ENCODE results near the gene STAB2. TPM values are rescaled to one million over a fixed set of nuclear protein-coding genes. Genes with fewer than 3 reads are reported as not detected.

Gene STAB2
- polyA plus RNA-seq, 1 of the 3 experiments (the other 2 are of a cell fraction), result not detected

DNA sequence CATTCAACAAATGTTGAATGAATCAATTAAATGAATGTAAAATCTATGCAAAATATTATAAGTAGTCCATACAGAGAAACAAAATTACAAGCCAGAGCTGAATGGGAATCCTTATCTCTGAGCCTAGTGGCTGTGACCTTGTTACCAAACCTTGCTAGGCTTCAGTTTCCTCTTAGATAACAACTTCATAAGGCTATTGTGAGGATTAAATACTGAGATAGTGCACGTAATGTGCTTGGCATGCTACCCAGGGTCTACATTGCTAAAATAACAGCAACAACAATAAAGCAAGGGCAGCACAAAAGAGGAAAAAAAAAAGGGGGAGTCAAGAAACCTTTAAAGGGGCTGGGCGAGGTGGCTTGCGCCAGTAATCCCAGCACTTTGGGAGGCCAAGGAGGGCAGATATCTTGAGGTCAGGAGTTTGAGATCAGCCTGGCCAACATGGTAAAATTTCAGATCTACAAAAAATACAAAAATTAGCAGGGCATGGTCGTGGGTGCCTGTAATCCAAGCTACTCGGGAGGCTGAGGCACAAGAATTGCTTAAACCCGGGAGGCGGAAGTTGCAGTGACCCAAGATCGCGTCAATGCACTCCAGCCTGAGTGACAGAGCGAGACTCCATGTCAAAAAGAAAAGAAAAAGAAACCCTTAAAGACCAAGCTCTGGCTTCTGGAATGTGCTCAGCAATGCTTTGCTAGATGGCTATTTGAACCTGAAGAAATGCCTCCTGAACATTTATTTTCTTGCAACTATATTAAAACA, 14.1 kb downstream of the STAB2 start:
- Histone ChIP-seq H3K79me2 (ENCODE audit: insufficient read depth) (no peaks in the 10 kb centered on the region), H3F3A (replicated peaks; ENCODE audit: insufficient read depth) (no peaks in the 10 kb centered on the region), H3K27ac (ENCODE audit: low read depth in 2 of 2, low read length in 1 of 2) (no peak overlapping the region), H2AFZ (ENCODE audit: low read depth) (no peak overlapping the region), H3K27me3 (ENCODE audit: insufficient read depth) (no peaks in the 10 kb centered on the region; the same call in 1 of the 2 replicates), H3K9me2 (no peaks in the 10 kb centered on the region), H3K4me2 (no peak overlapping the region), H3K36me3 (replicated peaks in 1 of 2; ENCODE audit: control insufficient read depth in 1 of 2, insufficient read depth in 2 of 2, low read length in 1 of 2) (peaks cover 0 to 3% of the 10 kb centered on the region in 2 experiments), H3K9me3 (no peaks in the 10 kb centered on the region), H3K4me1 (ENCODE audit: control insufficient read depth in 1 of 2, insufficient read depth in 2 of 2, low read depth in 1 of 2, low read length in 1 of 2) (no peaks in the 10 kb centered on the region), H3K4me3 (ENCODE audit: low read depth in 2 of 2, low read length in 1 of 2) (no peak overlapping the region), H4K20me1 (ENCODE audit: insufficient read depth) (no peaks in the 10 kb centered on the region), H3K9ac (no peak overlapping the region)
- TF ChIP-seq MAX (IDR thresholded peaks at IDR 0.05; ENCODE audit: low read depth) (no peak), FOSL2 (IDR thresholded peaks at IDR 0.05; ENCODE audit: borderline replicate concordance, low read depth) (no peak), FOXJ3 (CRISPR knock-in tag; IDR thresholded peaks at IDR 0.05) (no peak), GABPA (IDR thresholded peaks at IDR 0.05; ENCODE audit: low read depth) (no peak), SMC3 (IDR thresholded peaks at IDR 0.05; ENCODE audit: low read depth, low read length) (no peak), SIN3A (IDR thresholded peaks at IDR 0.05; ENCODE audit: borderline replicate concordance, low read depth, low read length) (no peak), JUND (IDR thresholded peaks at IDR 0.05) (no peak), NRF1 (IDR thresholded peaks at IDR 0.05; ENCODE audit: low read depth, low read length) (no peak), YY1 (IDR thresholded peaks at IDR 0.05; ENCODE audit: low read depth) (no peak), RCOR1 (IDR thresholded peaks at IDR 0.05; ENCODE audit: low read length) (no peak), EP300 (IDR thresholded peaks at IDR 0.05; ENCODE audit: borderline replicate concordance in 1 of 2, low read depth in 1 of 2, low read length in 1 of 2) (no peak), POLR2AphosphoS5 (IDR thresholded peaks at IDR 0.05; ENCODE audit: low read depth, low read length) (no peak), GATA2 (CRISPR knock-in tag; IDR thresholded peaks at IDR 0.05) (no peak), MXI1 (IDR thresholded peaks at IDR 0.05; ENCODE audit: low read depth, low read length) (no peak)
- TF ChIP-seq, protein P1, sequence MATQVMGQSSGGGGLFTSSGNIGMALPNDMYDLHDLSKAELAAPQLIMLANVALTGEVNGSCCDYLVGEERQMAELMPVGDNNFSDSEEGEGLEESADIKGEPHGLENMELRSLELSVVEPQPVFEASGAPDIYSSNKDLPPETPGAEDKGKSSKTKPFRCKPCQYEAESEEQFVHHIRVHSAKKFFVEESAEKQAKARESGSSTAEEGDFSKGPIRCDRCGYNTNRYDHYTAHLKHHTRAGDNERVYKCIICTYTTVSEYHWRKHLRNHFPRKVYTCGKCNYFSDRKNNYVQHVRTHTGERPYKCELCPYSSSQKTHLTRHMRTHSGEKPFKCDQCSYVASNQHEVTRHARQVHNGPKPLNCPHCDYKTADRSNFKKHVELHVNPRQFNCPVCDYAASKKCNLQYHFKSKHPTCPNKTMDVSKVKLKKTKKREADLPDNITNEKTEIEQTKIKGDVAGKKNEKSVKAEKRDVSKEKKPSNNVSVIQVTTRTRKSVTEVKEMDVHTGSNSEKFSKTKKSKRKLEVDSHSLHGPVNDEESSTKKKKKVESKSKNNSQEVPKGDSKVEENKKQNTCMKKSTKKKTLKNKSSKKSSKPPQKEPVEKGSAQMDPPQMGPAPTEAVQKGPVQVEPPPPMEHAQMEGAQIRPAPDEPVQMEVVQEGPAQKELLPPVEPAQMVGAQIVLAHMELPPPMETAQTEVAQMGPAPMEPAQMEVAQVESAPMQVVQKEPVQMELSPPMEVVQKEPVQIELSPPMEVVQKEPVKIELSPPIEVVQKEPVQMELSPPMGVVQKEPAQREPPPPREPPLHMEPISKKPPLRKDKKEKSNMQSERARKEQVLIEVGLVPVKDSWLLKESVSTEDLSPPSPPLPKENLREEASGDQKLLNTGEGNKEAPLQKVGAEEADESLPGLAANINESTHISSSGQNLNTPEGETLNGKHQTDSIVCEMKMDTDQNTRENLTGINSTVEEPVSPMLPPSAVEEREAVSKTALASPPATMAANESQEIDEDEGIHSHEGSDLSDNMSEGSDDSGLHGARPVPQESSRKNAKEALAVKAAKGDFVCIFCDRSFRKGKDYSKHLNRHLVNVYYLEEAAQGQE (IDR thresholded peaks at IDR 0.05; ENCODE audit: low read depth, low read length), result no peak
- TF ChIP-seq, protein P2, sequence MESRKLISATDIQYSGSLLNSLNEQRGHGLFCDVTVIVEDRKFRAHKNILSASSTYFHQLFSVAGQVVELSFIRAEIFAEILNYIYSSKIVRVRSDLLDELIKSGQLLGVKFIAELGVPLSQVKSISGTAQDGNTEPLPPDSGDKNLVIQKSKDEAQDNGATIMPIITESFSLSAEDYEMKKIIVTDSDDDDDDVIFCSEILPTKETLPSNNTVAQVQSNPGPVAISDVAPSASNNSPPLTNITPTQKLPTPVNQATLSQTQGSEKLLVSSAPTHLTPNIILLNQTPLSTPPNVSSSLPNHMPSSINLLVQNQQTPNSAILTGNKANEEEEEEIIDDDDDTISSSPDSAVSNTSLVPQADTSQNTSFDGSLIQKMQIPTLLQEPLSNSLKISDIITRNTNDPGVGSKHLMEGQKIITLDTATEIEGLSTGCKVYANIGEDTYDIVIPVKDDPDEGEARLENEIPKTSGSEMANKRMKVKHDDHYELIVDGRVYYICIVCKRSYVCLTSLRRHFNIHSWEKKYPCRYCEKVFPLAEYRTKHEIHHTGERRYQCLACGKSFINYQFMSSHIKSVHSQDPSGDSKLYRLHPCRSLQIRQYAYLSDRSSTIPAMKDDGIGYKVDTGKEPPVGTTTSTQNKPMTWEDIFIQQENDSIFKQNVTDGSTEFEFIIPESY (IDR thresholded peaks at IDR 0.05; ENCODE audit: borderline replicate concordance, low read depth), result no peak
- CTCF ChIA-PET, result interaction anchor here (3.7 kb wide), 1 partner anchor 32 kb away, joined by 14 read pairs; no protein-coding TSS in a partner anchor
- POLR2A ChIA-PET, result no interaction called here
- no peak for DNase-seq
- WGBS (ENCODE audit: low lambda C conversion rate), result 51% methylated on average over 10 of the region's 10 CpGs

Measured in SK-N-SH (cell line).